HG02870 (cell line): ENCODE data around the gene TMED5.

ENCODE experiments used
- ATAC-seq: cut with Tn5 transposase; IDR thresholded peaks from one replicate; pipeline ENCODE4 v1.9.1; 2021; ENCODE audit warnings: mild to moderate bottlenecking, moderate library complexity; ENCODE audit not compliant: unreplicated experiment

Gene TMED5

GRCh38 chr1:93124556-93125355 lies 55.5 kb downstream of the TMED5 start:
- no peak for ATAC-seq

- no peak for ATAC-seq
These were observed 56.9 kb downstream of the TMED5 start for GRCh38 chr1:93123201-93123783.

GRCh38 chr1:93120614-93121013 lies 59.6 kb downstream of the TMED5 start:
- ATAC-seq, result no peak

- ATAC-seq, result no peak
These were observed 65.8 kb downstream of the TMED5 start for GRCh38 chr1:93114391-93114790.

- ATAC-seq, result no peak
These were observed 67.1 kb downstream of the TMED5 start for GRCh38 chr1:93113127-93113526.

GRCh38 chr1:93111561-93111960 lies 68.7 kb downstream of the TMED5 start:
- no peak for ATAC-seq

- no peak for ATAC-seq
These were observed 69.1 kb downstream of the TMED5 start for GRCh38 chr1:93111065-93111464.

- ATAC-seq, result no peak
These were observed 70.6 kb downstream of the TMED5 start for GRCh38 chr1:93109578-93109977.

GRCh38 chr1:93108335-93108734 lies 71.9 kb downstream of the TMED5 start:
- ATAC-seq, result no peak

- ATAC-seq, result no peak
These were observed 72.8 kb downstream of the TMED5 start for GRCh38 chr1:93107395-93107794.

GRCh38 chr1:93106226-93106625 lies 74.0 kb downstream of the TMED5 start:
- no peak for ATAC-seq

GRCh38 chr1:93102142-93102541 lies 78.1 kb downstream of the TMED5 start:
- ATAC-seq, result no peak
